Nephron progenitor cell (in vitro differentiated cells): ENCODE data around the gene MYO1E.

ENCODE experiments used
- DNase-seq: peaks from one replicate; pipeline ENCODE4 v3.0.0; 2021
- H3K27ac Mint-ChIP-seq: 2 replicates; pipeline ENCODE4 v1.8.0; 2021; ENCODE audit warnings: mild to moderate bottlenecking, moderate library complexity, mixed read lengths
- H3K27me3 Mint-ChIP-seq: 2 replicates; pipeline ENCODE4 v1.8.0; 2021; ENCODE audit warnings: mild to moderate bottlenecking, low read depth, mixed read lengths; ENCODE audit not compliant: poor library complexity
- H3K36me3 Mint-ChIP-seq: 2 replicates; pipeline ENCODE4 v1.8.0; 2021; ENCODE audit warnings: low read depth, mixed read lengths
- H3K4me1 Mint-ChIP-seq: 2 replicates; pipeline ENCODE4 v1.8.0; 2021; ENCODE audit warnings: mixed read lengths
- H3K4me3 Mint-ChIP-seq: 2 replicates; pipeline ENCODE4 v1.8.0; 2021; ENCODE audit warnings: mild to moderate bottlenecking, moderate library complexity, mixed read lengths
- H3K9me3 Mint-ChIP-seq: 2 replicates; pipeline ENCODE4 v1.8.0; 2021; ENCODE audit warnings: mild to moderate bottlenecking, moderate library complexity, mixed read lengths
- CTCF ChIP-seq: fragments of 200-600 bp; sonication (generic); IDR thresholded peaks from 2 replicates; pipeline ENCODE4 v1.5.0; 2021; ENCODE audit warnings: antibody characterized with exemption

The MYO1E gene

GRCh38 chr15:59294574-59295260 lies 78.0 kb downstream of the MYO1E start:
- Mint-ChIP-seq H3K27ac (peak overlapping the region; percentile 64), H3K4me1 (peaks cover 75% of the 10 kb centered on the region), H3K9me3 (no peaks in the 10 kb centered on the region), H3K36me3 (peaks cover 7% of the 10 kb centered on the region), H3K27me3 (no peaks in the 10 kb centered on the region), H3K4me3 (no peak overlapping the region)
- TF ChIP-seq CTCF = no peak
- no peak for DNase-seq

DNA sequence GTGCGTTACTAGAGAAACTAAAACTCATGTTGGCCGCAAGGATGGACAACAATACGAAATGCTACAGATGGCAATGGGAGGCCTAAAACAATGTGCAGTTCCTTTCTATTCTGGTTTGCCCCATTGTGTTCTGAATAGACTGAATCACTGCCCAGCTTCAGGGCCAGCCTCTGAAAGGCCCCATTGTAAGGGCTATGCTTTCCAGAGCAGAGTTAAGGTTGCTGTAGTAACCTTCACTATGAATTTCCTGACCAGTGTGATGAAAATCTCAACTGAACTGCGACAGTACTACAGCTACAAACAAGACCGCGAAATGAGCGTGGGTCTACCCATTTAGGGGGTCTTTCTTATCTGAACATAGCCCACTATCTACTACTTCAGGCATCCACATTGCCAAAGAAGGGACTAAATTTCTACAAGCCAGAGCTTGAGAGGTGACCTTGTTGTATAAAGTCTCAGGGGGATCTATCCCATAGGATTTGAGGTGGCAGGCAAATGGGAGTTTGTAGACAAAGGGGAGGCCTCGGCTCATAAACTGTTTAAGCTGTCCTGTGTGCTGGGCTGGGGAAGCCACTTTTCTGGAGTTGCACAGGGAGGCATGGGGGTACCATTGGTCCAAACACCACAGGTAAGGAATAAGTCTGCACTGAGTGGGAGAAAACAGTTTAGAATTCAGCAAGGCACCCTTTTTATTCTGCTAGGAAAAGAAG lies 80.1 kb downstream of the MYO1E start:
- H3K27ac Mint-ChIP-seq = peak overlapping the region; percentile 13
- no peaks in the 10 kb centered on the region for H3K27me3 Mint-ChIP-seq
- peaks cover 61% of the 10 kb centered on the region for H3K4me1 Mint-ChIP-seq
- no peak overlapping the region for H3K4me3 Mint-ChIP-seq
- DNase-seq = no peak
- TF ChIP-seq CTCF = no peak
- no peaks in the 10 kb centered on the region for H3K9me3 Mint-ChIP-seq
- peaks cover 7% of the 10 kb centered on the region for H3K36me3 Mint-ChIP-seq

GRCh38 chr15:59291213-59291549 lies 81.5 kb downstream of the MYO1E start:
- no peak for DNase-seq
- H3K36me3 Mint-ChIP-seq = peaks cover 7% of the 10 kb centered on the region
- no peak for TF ChIP-seq CTCF
- no peaks in the 10 kb centered on the region for H3K27me3 Mint-ChIP-seq
- H3K27ac Mint-ChIP-seq = no peak overlapping the region
- peaks cover 51% of the 10 kb centered on the region for H3K4me1 Mint-ChIP-seq
- no peaks in the 10 kb centered on the region for H3K9me3 Mint-ChIP-seq
- H3K4me3 Mint-ChIP-seq = no peak overlapping the region

DNA sequence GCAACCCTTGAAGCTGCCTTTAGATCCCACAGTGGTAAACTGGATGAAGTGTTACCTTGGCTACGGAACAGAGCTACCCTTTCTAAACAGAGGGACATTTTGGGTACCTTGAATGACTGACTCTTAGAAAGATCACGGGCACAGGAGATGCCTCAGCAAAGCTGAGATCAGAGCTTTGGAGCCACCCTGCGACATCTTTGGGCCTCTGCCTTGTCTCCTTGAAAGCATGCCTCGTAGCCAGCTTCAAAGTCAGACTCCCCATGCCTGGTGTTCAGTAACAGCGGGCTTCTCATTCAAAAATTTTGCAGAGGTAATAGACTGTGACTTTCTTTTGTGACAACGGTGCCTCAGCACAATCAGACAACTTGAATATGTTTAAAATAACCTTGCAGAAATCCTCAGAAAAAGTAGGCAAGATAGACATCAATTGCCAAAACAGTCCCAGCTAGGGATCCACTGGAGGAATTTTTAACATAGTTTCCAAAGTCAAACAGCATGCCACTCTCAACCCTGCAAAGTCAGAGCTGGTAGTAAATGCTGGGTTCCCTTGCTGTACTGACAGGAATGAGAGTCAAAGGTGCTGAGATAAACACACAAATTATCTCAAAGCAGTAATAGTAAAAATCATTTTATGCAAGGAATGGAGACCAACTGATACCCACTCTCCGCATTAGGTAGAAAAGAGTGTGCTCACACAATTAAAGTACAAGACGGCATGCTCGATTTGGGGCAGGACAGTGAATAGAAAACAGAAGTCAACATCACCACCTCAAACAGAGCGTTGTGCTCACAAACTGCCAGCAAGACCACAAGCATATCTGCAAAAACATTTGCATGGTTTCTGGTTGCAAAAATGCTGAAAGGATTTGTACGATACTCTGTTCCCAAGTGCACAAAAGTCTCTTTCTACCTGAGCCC lies 82.1 kb downstream of the MYO1E start:
- no peak for TF ChIP-seq CTCF
- no peaks in the 10 kb centered on the region for H3K9me3 Mint-ChIP-seq
- peaks cover 45% of the 10 kb centered on the region for H3K4me1 Mint-ChIP-seq
- H3K36me3 Mint-ChIP-seq = peaks cover 7% of the 10 kb centered on the region
- no peak for DNase-seq
- no peak overlapping the region for H3K4me3 Mint-ChIP-seq
- H3K27me3 Mint-ChIP-seq = no peaks in the 10 kb centered on the region
- no peak overlapping the region for H3K27ac Mint-ChIP-seq

- Mint-ChIP-seq H3K9me3 (no peaks in the 10 kb centered on the region), H3K4me1 (peaks cover 40% of the 10 kb centered on the region), H3K27ac (no peak overlapping the region), H3K4me3 (no peak overlapping the region), H3K36me3 (peaks cover 2% of the 10 kb centered on the region), H3K27me3 (no peaks in the 10 kb centered on the region)
- TF ChIP-seq CTCF = no peak
- no peak for DNase-seq
Measured at GRCh38 chr15:59289574-59289973, 83.1 kb downstream of the MYO1E start.
